Liver (tissue), 3 donors: ENCODE results near the gene LRRN2.

Source experiments
- FOXA1 ChIP-seq: IDR thresholded peaks from 2 replicates; pipeline ENCODE4 v1.6.1; 2016; ENCODE audit warnings: antibody characterized with exemption
- GABPA ChIP-seq, 2 donors: IDR thresholded peaks in 1 of 2; conservative IDR thresholded peaks in 1 of 2; 2 replicates each; pipeline ENCODE4 v1.6.1; 2016; ENCODE audit warnings: antibody characterized with exemption in 2 of 2, mild to moderate bottlenecking in 1 of 2, moderate library complexity in 1 of 2
- NR2F2 ChIP-seq: IDR thresholded peaks from 2 replicates; pipeline ENCODE4 v1.6.1; 2016; ENCODE audit warnings: antibody characterized with exemption
- RAD21 ChIP-seq, 2 donors: IDR thresholded peaks; 2 replicates each; pipeline ENCODE4 v1.6.1; 2016; ENCODE audit warnings: antibody characterized with exemption in 2 of 2, mild to moderate bottlenecking in 2 of 2
- SP1 ChIP-seq: IDR thresholded peaks from 2 replicates; pipeline ENCODE4 v1.6.1; 2018; ENCODE audit warnings: antibody characterized with exemption, mild to moderate bottlenecking
- TAF1 ChIP-seq: conservative IDR thresholded peaks from 2 replicates; pipeline ENCODE4 v1.6.1; 2016; ENCODE audit warnings: antibody characterized with exemption, mild to moderate bottlenecking
- YY1 ChIP-seq: IDR thresholded peaks from 2 replicates; pipeline ENCODE4 v1.6.1; 2016; ENCODE audit warnings: antibody characterized with exemption, mild to moderate bottlenecking
- TF ChIP-seq, protein P1 (sequence below): fragments of 150-350 bp; IDR thresholded peaks from 2 replicates; pipeline ENCODE4 v1.5.1; 2017; ENCODE audit warnings: improper control_type of control experiment, low read depth, low read length; ENCODE audit not compliant: missing input control
- TF ChIP-seq, protein P2 (sequence below): IDR thresholded peaks from 2 replicates; pipeline ENCODE4 v1.6.1; 2016; ENCODE audit warnings: antibody characterized with exemption
- TF ChIP-seq, protein P3 (sequence below): IDR thresholded peaks from 2 replicates; pipeline ENCODE4 v1.6.1; 2016; ENCODE audit warnings: antibody characterized with exemption, mild to moderate bottlenecking
- donor health status: healthy.
- donor health status: healthy.

DNA sequence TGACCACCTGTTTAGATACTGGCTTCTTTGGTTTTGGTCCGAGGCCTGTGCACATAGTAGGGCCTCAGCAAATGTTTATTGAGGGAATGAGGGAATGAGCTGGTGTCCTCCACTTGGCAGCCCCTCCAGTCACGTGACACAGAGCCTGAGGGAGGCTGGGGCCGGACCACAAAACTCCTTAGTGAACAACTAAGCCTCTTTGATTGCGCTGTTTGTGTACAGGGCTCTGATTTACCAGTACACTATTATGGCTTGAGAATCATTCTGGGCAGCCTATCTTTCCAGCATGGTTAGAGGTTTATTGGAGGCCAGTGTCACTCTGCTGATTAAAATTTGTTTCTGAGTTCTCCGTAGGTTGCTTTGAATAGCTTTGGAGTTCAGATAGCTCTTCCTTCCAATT is 10.2 kb upstream of the LRRN2 start:
- TF ChIP-seq, protein P1, sequence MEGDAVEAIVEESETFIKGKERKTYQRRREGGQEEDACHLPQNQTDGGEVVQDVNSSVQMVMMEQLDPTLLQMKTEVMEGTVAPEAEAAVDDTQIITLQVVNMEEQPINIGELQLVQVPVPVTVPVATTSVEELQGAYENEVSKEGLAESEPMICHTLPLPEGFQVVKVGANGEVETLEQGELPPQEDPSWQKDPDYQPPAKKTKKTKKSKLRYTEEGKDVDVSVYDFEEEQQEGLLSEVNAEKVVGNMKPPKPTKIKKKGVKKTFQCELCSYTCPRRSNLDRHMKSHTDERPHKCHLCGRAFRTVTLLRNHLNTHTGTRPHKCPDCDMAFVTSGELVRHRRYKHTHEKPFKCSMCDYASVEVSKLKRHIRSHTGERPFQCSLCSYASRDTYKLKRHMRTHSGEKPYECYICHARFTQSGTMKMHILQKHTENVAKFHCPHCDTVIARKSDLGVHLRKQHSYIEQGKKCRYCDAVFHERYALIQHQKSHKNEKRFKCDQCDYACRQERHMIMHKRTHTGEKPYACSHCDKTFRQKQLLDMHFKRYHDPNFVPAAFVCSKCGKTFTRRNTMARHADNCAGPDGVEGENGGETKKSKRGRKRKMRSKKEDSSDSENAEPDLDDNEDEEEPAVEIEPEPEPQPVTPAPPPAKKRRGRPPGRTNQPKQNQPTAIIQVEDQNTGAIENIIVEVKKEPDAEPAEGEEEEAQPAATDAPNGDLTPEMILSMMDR: no peak
- TF ChIP-seq FOXA1 (no peak), SP1 (no peak), RAD21 (IDR thresholded peaks at IDR 0.05) (no peak), GABPA (IDR thresholded peaks at IDR 0.05 in 1 of 2, conservative IDR thresholded peaks at IDR 0.05 in 1 of 2) (no peak), NR2F2 (no peak), YY1 (no peak), TAF1 (no peak)
- TF ChIP-seq, protein P2, sequence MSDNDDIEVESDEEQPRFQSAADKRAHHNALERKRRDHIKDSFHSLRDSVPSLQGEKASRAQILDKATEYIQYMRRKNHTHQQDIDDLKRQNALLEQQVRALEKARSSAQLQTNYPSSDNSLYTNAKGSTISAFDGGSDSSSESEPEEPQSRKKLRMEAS: no peak
- TF ChIP-seq, protein P3, sequence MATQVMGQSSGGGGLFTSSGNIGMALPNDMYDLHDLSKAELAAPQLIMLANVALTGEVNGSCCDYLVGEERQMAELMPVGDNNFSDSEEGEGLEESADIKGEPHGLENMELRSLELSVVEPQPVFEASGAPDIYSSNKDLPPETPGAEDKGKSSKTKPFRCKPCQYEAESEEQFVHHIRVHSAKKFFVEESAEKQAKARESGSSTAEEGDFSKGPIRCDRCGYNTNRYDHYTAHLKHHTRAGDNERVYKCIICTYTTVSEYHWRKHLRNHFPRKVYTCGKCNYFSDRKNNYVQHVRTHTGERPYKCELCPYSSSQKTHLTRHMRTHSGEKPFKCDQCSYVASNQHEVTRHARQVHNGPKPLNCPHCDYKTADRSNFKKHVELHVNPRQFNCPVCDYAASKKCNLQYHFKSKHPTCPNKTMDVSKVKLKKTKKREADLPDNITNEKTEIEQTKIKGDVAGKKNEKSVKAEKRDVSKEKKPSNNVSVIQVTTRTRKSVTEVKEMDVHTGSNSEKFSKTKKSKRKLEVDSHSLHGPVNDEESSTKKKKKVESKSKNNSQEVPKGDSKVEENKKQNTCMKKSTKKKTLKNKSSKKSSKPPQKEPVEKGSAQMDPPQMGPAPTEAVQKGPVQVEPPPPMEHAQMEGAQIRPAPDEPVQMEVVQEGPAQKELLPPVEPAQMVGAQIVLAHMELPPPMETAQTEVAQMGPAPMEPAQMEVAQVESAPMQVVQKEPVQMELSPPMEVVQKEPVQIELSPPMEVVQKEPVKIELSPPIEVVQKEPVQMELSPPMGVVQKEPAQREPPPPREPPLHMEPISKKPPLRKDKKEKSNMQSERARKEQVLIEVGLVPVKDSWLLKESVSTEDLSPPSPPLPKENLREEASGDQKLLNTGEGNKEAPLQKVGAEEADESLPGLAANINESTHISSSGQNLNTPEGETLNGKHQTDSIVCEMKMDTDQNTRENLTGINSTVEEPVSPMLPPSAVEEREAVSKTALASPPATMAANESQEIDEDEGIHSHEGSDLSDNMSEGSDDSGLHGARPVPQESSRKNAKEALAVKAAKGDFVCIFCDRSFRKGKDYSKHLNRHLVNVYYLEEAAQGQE: no peak
